ENCODE measurements around the gene CEP41.
"Not testable (repeated sequence)": the region's sequence is repeated elsewhere in the genome, so short reads cannot be mapped to it uniquely, and the experiment has no call there.

The CEP41 gene

GRCh38 chr7:130386876-130387275 lies 53.9 kb downstream of the CEP41 start:
- no peak for DNase-seq

- no peak for DNase-seq
Observed at GRCh38 chr7:130385600-130386066, 55.2 kb downstream of the CEP41 start.

DNA sequence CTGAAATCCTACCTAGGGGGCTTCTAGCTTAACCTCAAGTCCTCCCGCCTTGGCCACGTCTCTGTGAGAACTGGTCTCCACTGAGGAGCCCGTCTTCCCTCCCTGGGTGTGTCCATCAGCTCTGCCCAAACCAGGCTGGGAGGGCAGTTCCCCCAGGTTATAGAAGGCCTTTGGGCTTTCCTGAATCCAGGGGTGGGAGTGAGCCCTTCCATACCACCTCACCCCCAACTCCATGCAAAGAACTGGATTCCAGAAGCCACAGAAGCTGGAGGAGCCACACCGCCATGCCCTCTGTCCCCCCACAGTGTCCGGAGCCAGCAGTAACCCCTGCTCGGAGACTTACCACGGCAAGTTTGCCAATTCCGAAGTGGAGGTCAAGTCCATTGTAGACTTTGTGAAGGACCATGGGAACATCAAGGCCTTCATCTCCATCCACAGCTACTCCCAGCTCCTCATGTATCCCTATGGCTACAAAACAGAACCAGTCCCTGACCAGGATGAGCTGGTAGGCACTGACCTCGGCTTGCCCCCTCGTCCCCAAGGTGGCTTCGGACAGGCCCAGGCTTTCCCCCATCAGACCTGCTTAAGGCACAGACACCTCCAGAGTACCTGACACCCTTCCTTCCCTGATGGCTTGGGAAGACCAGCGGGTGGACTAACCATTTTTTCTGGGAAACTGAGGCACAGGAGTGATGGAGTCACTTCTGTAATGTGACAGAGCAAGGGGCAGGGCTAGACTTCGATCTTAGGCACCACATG lies 55.8 kb downstream of the CEP41 start:
- DNase-seq: no peak

- DNase-seq: no peak
Observed at GRCh38 chr7:130384371-130384801, 56.4 kb downstream of the CEP41 start.

- DNase-seq: no peak
Observed at GRCh38 chr7:130383187-130383980, 57.4 kb downstream of the CEP41 start.

DNA sequence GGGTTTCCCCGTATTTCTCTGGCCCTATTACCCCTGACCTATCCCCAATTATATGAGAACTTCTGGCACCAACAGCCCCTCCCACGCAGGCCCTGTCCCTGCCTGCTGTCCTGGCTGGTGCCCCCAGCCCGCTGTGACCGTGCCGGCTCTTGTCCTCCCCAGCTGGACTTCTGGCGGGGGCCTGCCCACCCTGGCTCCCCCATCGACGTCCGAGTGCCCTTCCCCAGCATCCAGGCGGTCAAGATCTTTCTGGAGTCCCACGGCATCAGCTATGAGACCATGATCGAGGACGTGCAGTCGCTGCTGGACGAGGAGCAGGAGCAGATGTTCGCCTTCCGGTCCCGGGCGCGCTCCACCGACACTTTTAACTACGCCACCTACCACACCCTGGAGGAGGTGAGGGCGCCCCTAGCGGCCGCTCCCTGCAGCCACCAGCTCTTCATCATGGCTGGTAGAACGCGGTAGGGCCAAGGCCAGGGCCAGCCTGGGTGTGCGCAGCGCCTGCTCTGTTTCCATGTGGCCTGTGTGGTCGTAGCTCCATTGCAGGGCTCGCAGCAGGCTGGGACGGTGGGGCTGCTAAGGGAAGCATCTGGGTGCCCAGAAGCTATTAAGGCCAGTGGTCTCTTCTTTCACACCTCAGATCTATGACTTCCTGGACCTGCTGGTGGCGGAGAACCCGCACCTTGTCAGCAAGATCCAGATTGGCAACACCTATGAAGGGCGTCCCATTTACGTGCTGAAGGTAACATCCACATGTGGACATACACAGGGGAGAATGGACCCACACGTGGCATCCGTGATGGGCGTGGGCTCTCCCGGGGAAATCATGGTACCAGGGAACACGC lies 59.1 kb downstream of the CEP41 start:
- no peak for DNase-seq

- DNase-seq: no peak
Observed at GRCh38 chr7:130380861-130381455, 59.9 kb downstream of the CEP41 start.

GRCh38 chr7:130379921-130380860 lies 60.6 kb downstream of the CEP41 start, which contains the start of gene CPA1:
Gene CPA1 (plus strand): TSS chr7:130380494. CDS start chr7:130380521, 27 bp downstream.
- DNase-seq: no peak

DNA sequence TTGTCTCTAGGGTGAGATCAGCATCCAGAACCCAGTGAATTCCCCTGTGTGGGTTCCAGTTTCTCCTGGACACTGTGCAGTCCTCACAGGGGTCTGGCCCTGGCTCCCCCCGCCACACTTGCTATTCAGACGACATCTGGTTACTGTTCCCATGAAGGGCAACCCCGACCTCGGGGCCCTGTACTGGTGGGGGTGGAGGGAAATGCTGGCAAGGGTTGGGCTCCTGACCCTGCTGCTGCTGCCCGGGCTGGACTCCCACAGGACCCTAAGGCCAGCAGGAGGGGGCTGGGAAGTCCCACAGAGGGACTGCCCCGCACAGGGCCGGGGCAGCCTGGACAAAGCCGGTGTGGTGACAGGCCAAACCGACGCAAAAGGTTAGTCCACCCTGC lies 61.3 kb downstream of the CEP41 start:
- DNase-seq: no peak

DNA sequence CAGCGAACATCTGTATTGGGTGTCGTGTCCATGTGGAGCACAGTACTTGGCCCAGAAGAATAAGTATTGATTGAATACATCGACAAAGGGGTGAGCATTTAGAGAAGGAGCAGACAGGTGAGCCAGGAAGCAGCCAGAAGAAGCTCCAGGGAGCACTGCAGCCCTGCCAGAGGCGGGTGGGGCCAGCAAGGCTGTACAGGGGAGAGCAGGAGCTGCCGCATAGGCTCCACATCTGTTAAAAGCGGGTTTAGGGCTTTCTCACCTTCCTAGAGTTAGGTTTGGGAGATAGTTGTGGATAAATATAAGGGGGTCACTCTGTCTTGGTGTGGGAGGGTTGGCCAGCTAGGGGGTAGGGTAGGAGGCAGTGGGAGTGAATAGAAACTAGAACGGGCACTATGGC lies 61.8 kb downstream of the CEP41 start:
- no peak for DNase-seq

- DNase-seq: no peak
Observed at GRCh38 chr7:130377178-130377577, 63.6 kb downstream of the CEP41 start.

- DNase-seq: not testable (repeated sequence)
Observed at GRCh38 chr7:130376461-130376860, 64.4 kb downstream of the CEP41 start.

GRCh38 chr7:130374507-130374906 lies 66.3 kb downstream of the CEP41 start:
- no peak for DNase-seq

GRCh38 chr7:130372402-130373165 lies 68.2 kb downstream of the CEP41 start:
- DNase-seq: no peak

- DNase-seq: no peak
Observed at GRCh38 chr7:130371046-130371445, 69.8 kb downstream of the CEP41 start.

GRCh38 chr7:130369831-130370550 lies 70.8 kb downstream of the CEP41 start:
- DNase-seq: no peak

DNA sequence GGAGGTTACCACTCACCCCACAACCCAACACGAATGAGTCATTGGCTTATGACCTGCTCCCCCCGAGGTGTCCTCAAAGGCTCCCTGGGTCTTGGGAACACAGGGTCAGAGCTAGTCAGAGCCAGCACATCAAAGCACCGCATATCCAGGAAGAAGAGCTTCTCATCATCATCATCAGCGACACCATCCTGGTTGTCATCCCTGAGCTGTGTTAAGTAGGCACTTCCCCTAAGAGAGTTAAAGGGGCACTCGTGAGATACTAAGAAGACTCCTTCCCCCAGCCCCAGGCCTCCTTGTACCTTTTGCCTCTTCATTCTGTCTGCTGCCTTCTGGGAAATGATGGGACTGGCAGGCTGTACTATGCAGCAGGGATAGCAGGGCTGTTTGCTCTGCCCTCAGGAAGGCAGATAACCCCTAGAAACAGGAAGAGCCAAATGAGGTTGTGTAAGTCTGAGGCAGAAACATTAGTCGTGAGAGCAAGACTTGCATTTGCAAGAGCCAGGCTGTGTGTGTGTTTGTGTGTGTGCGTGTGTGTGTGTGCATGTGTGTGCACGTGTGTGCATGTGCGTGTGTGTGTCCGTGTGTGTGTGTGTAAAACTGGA lies 71.6 kb downstream of the CEP41 start:
- no peak for DNase-seq

GRCh38 chr7:130367836-130368746 lies 72.7 kb downstream of the CEP41 start:
- no peak for DNase-seq
